Central memory CD8-positive, alpha-beta T cell (primary cell): ENCODE results near the gene ZNF436.
"Not testable (repeated sequence)": the region's sequence is repeated elsewhere in the genome, so short reads cannot be mapped to it uniquely, and the experiment has no call there.

Experiments
- ATAC-seq: fragments of 150-1000 bp; cut with Tn5 transposase; replicated peaks from 2 replicates; pipeline ENCODE4 v1.10.0; 2022; ENCODE audit warnings: mild to moderate bottlenecking, moderate FRiP score, moderate number of reproducible peaks; ENCODE audit not compliant: poor library complexity, severe bottlenecking; ENCODE audit errors: extremely low read depth
- DNase-seq, 2 donors: peaks; one replicate each; pipeline ENCODE4 v3.0.0; 2021; ENCODE audit warnings: low spot score in 2 of 2
- H3K27ac Mint-ChIP-seq: one replicate; pipeline ENCODE4 v1.8.0; 2022; ENCODE audit warnings: low read depth, mild to moderate bottlenecking, moderate library complexity, mixed read lengths
- H3K27me3 Mint-ChIP-seq: one replicate; pipeline ENCODE4 v1.8.0; 2022; ENCODE audit warnings: mixed read lengths
- H3K36me3 Mint-ChIP-seq: one replicate; pipeline ENCODE4 v1.8.0; 2022; ENCODE audit warnings: mild to moderate bottlenecking, moderate library complexity, mixed read lengths; ENCODE audit not compliant: insufficient read depth
- H3K4me1 Mint-ChIP-seq: one replicate; pipeline ENCODE4 v1.8.0; 2022; ENCODE audit warnings: mixed read lengths
- H3K4me3 Mint-ChIP-seq: one replicate; pipeline ENCODE4 v1.8.0; 2022; ENCODE audit warnings: mild to moderate bottlenecking, moderate library complexity, mixed read lengths
- H3K9me3 Mint-ChIP-seq: one replicate; pipeline ENCODE4 v1.8.0; 2022; ENCODE audit warnings: mixed read lengths

The ZNF436 gene

GRCh38 chr1:23384312-23385058 is 14.8 kb upstream of the ZNF436 start:
- DNase-seq, result no peak

GRCh38 chr1:23383577-23384311 is 14.1 kb upstream of the ZNF436 start:
- no peak for ATAC-seq
- Mint-ChIP-seq H3K27ac (no peak overlapping the region), H3K9me3 (no peaks in the 10 kb centered on the region), H3K36me3 (no peaks in the 10 kb centered on the region), H3K27me3 (peaks cover 9% of the 10 kb centered on the region), H3K4me1 (no peaks in the 10 kb centered on the region), H3K4me3 (no peak overlapping the region)
- DNase-seq, result no peak

More at GRCh38 chr1:23384312-23385058, 14.8 kb upstream of the ZNF436 start:
- Mint-ChIP-seq H3K4me3 (no peak overlapping the region), H3K27ac (no peak overlapping the region), H3K27me3 (peaks cover 9% of the 10 kb centered on the region), H3K9me3 (no peaks in the 10 kb centered on the region), H3K4me1 (no peaks in the 10 kb centered on the region), H3K36me3 (no peaks in the 10 kb centered on the region)
- no peak for ATAC-seq

GRCh38 chr1:23381233-23381885 is 11.7 kb upstream of the ZNF436 start:
- DNase-seq (no peak), ATAC-seq (no peak)
- H3K9me3 Mint-ChIP-seq, result no peaks in the 10 kb centered on the region
- H3K4me3 Mint-ChIP-seq, result no peak overlapping the region
- no peaks in the 10 kb centered on the region for H3K27me3 Mint-ChIP-seq
- H3K4me1 Mint-ChIP-seq, result no peaks in the 10 kb centered on the region
- H3K27ac Mint-ChIP-seq, result no peak overlapping the region
- no peaks in the 10 kb centered on the region for H3K36me3 Mint-ChIP-seq

- Mint-ChIP-seq H3K9me3 (no peaks in the 10 kb centered on the region), H3K4me1 (no peaks in the 10 kb centered on the region), H3K27ac (no peak overlapping the region), H3K36me3 (no peaks in the 10 kb centered on the region), H3K4me3 (no peak overlapping the region), H3K27me3 (no peaks in the 10 kb centered on the region)
- DNase-seq, result no peak
- no peak for ATAC-seq
These were observed 11.1 kb upstream of the ZNF436 start for GRCh38 chr1:23380719-23381118.

GRCh38 chr1:23380236-23380635 is 10.6 kb upstream of the ZNF436 start:
- H3K27ac Mint-ChIP-seq, H3K4me3 Mint-ChIP-seq, ATAC-seq, H3K27me3 Mint-ChIP-seq, DNase-seq, H3K4me1 Mint-ChIP-seq, H3K9me3 Mint-ChIP-seq, H3K36me3 Mint-ChIP-seq: not testable (repeated sequence)

GRCh38 chr1:23376890-23377811 is 7.5 kb upstream of the ZNF436 start:
- ATAC-seq, result no peak
- DNase-seq, result no peak
- Mint-ChIP-seq H3K4me1 (no peaks in the 10 kb centered on the region), H3K27me3 (no peaks in the 10 kb centered on the region), H3K36me3 (no peaks in the 10 kb centered on the region), H3K27ac (no peak overlapping the region), H3K4me3 (no peak overlapping the region), H3K9me3 (no peaks in the 10 kb centered on the region)

- H3K27me3 Mint-ChIP-seq, ATAC-seq, H3K9me3 Mint-ChIP-seq, H3K4me3 Mint-ChIP-seq, H3K36me3 Mint-ChIP-seq, DNase-seq, H3K27ac Mint-ChIP-seq: not testable (repeated sequence)
- H3K4me1 Mint-ChIP-seq, result peaks cover 16% of the 10 kb centered on the region
These were observed 4.6 kb upstream of the ZNF436 start for GRCh38 chr1:23374079-23374735.

GRCh38 chr1:23371987-23372880 is 2.6 kb upstream of the ZNF436 start:
- H3K4me1 Mint-ChIP-seq, result peaks cover 25% of the 10 kb centered on the region
- H3K9me3 Mint-ChIP-seq, result no peaks in the 10 kb centered on the region
- no peak overlapping the region for H3K27ac Mint-ChIP-seq
- no peaks in the 10 kb centered on the region for H3K27me3 Mint-ChIP-seq
- no peak overlapping the region for H3K4me3 Mint-ChIP-seq
- DNase-seq (no peak), ATAC-seq (no peak)
- H3K36me3 Mint-ChIP-seq, result peaks cover 2% of the 10 kb centered on the region

- H3K9me3 Mint-ChIP-seq, result no peaks in the 10 kb centered on the region
- no peak for ATAC-seq
- no peak overlapping the region for H3K27ac Mint-ChIP-seq
- peaks cover 2% of the 10 kb centered on the region for H3K36me3 Mint-ChIP-seq
- peaks cover 31% of the 10 kb centered on the region for H3K4me1 Mint-ChIP-seq
- no peak for DNase-seq
- H3K4me3 Mint-ChIP-seq, result peak overlapping the region; percentile 34
- H3K27me3 Mint-ChIP-seq, result no peaks in the 10 kb centered on the region
These were observed 1.3 kb upstream of the ZNF436 start for GRCh38 chr1:23370709-23371584.

GRCh38 chr1:23370330-23370708 is 683 bp upstream of the ZNF436 start:
- H3K27me3 Mint-ChIP-seq, result no peaks in the 10 kb centered on the region
- no peak overlapping the region for H3K27ac Mint-ChIP-seq
- peaks cover 31% of the 10 kb centered on the region for H3K4me1 Mint-ChIP-seq
- H3K9me3 Mint-ChIP-seq, result no peaks in the 10 kb centered on the region
- ATAC-seq (no peak), DNase-seq (no peak)
- peaks cover 2% of the 10 kb centered on the region for H3K36me3 Mint-ChIP-seq
- H3K4me3 Mint-ChIP-seq, result peak overlapping the region; percentile 93
